Right ventricle myocardium inferior (tissue), 1 donor: ENCODE results near the gene SLFN5. TPM values are rescaled to one million over a fixed set of nuclear protein-coding genes. Genes with fewer than 3 reads are reported as not detected.

Experiments used
- ATAC-seq: fragments of 200-7000 bp; cut with Tn5 transposase; one replicate; pipeline ENCODE4 v1.9.1; 2020; ENCODE audit warnings: mild to moderate bottlenecking, moderate library complexity
- DNase-seq: peaks from one replicate; pipeline ENCODE4 v3.0.0; 2021; ENCODE audit errors: missing footprints
- intact Hi-C: fragments of 100-400 bp; cut with DNase I; formaldehyde crosslinking; loops from one replicate; pipeline ENCODE4 v1.11.0; 2022
- total RNA-seq: library from RNA; stranded (reverse); fragmentation: NEBNext Ultra II Directional; extraction: Animal tissue kit (Norgen Biotek cat#: 25700); gene quantifications from one replicate; pipeline ENCODE4 v1.2.1, GENCODE V29; 2021
- donor health status: DM: no; HTN: yes; CAD: no; lungs with severe emphysema.

SLFN5 gene
- total RNA-seq, 1 donor from 2014 or later, result 11.2 TPM

- intact Hi-C loops, result loop anchor here (5.0 kb wide), 2 partner anchors 118 to 433 kb away; partner anchors contain the start of gene SLFN12
- ATAC-seq (no peak), DNase-seq (no peak)
Observed at GRCh38 chr17:35314415-35315216, 71.7 kb downstream of the SLFN5 start.

GRCh38 chr17:35315283-35315682 is 72.4 kb downstream of the SLFN5 start:
- DNase-seq (no peak), ATAC-seq (no peak)
- intact Hi-C loops, result no loop called here

DNA sequence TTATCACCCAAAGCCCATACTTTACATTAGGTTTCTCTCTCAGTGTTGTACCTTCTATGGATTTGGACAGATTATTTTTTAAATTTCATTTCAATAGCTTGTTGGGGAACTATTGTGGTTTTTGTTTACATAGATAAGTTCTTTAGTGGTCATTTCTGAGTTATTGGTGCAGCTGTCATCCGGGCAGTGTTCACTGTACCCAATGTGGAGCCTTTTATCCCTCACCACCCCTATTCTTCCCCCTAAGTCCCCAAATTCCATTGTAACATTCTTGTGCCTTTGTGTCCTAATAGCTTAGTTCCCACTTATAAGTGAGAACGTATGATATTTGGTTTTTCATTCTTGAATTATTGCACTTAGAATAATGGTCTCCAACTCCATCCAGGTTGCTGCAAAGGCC is 73.1 kb downstream of the SLFN5 start:
- intact Hi-C loops, result no loop called here
- no peak for DNase-seq
- ATAC-seq, result no peak

GRCh38 chr17:35322749-35323148 is 79.9 kb downstream of the SLFN5 start:
- DNase-seq (no peak), ATAC-seq (no peak)
- intact Hi-C loops, result no loop called here

Other genes starting within 250 kb of the SLFN5 start
- gene RFFL, start 179.4 kb upstream of the SLFN5 start, total RNA-seq, result 11.2 TPM
- gene RAD51D, start 123.2 kb upstream of the SLFN5 start, total RNA-seq, result 4.8 TPM
- gene FNDC8, start 121.5 kb upstream of the SLFN5 start, total RNA-seq, result not detected
- gene NLE1, start 100.8 kb upstream of the SLFN5 start, total RNA-seq, result 3.1 TPM
- 223 TPM for gene UNC45B, start 95.3 kb upstream of the SLFN5 start, total RNA-seq
- gene SLC35G3, start 48.7 kb upstream of the SLFN5 start, total RNA-seq, result not detected
- gene SLFN11, start 130.5 kb downstream of the SLFN5 start, total RNA-seq, result 18.1 TPM
- gene SLFN12, start 189.4 kb downstream of the SLFN5 start, total RNA-seq, result 3.0 TPM
- gene SLFN13, start 205.7 kb downstream of the SLFN5 start, total RNA-seq, result 6.7 TPM